T-helper 22 cell (primary cell): Measurements from ENCODE around the gene PIP5K1A.
"Not testable (repeated sequence)": the region's sequence is repeated elsewhere in the genome, so short reads cannot be mapped to it uniquely, and the experiment has no call there.

ENCODE experiments used
- DNase-seq: peaks from one replicate; pipeline ENCODE4 v3.0.0-alpha.2; 2020; ENCODE audit warnings: low read depth

Gene PIP5K1A, protein sequence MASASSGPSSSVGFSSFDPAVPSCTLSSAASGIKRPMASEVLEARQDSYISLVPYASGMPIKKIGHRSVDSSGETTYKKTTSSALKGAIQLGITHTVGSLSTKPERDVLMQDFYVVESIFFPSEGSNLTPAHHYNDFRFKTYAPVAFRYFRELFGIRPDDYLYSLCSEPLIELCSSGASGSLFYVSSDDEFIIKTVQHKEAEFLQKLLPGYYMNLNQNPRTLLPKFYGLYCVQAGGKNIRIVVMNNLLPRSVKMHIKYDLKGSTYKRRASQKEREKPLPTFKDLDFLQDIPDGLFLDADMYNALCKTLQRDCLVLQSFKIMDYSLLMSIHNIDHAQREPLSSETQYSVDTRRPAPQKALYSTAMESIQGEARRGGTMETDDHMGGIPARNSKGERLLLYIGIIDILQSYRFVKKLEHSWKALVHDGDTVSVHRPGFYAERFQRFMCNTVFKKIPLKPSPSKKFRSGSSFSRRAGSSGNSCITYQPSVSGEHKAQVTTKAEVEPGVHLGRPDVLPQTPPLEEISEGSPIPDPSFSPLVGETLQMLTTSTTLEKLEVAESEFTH

DNA sequence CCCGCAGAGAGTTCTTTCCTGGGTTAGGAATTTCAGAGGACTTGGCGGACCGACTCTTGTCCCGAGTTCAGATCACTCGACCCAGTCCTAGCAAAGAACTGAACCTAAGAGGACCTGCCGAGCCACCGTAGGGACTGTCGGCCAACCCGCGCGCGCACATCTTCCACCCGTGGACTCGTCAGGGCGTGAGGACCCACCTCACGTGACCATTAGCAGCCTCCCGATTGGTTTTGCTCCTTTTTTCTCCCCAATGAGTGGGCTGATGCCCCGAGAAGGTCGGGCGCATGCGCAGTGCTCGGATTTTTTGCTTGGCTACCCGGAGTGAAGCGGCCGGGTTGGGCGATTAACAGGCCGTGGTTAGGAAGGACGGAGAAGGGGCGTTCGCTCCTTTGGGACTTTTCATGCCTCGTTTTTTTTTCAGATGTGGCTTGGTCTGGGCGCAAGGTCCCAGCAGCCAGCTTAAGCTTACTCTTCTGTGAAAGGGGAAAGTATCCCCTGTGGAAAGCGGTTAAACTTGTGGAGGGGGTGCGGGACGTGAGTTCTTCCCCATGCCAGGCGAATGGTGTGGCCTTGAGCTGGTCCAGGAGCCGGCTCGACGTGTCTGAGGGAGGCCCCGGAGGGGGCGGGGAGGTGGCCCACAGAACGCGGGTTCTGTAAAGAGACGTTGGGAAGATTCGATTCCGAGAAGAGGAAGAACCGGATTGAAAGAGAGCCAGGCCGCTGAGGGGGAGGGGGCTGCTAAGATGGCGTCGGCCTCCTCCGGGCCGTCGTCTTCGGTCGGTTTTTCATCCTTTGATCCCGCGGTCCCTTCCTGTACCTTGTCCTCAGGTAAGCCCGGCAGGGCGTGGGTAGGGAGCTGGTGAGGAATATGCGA lies at the start of gene PIP5K1A:
PIP5K1A (plus strand) TSS at position 299 of the 874 bp plus-strand sequence; CDS start at position 744, 445 bp downstream.
- peak; percentile 99 for DNase-seq

DNA sequence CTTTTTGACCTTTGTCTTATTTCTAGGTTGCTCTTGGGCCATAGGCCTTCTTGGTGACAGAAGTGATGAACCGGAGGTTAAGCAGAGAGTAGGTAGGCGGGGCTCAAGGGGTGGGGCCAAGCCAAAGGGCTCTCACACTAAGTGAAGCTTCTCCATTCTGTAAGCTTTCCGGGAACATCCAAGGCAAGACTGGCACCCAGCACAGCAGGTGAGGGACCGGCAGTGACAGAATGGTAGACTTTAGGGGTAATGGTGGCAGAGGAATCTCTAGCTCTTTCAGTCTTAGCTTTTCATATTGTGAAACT lies 41.9 kb upstream of the PIP5K1A start, which contains the start of gene TNFAIP8L2:
TNFAIP8L2 (plus strand) TSS at position 135 of the 305 bp plus-strand sequence. CDS start 2,049 bp downstream, outside the sequence.
- peak; percentile 56 for DNase-seq

DNA sequence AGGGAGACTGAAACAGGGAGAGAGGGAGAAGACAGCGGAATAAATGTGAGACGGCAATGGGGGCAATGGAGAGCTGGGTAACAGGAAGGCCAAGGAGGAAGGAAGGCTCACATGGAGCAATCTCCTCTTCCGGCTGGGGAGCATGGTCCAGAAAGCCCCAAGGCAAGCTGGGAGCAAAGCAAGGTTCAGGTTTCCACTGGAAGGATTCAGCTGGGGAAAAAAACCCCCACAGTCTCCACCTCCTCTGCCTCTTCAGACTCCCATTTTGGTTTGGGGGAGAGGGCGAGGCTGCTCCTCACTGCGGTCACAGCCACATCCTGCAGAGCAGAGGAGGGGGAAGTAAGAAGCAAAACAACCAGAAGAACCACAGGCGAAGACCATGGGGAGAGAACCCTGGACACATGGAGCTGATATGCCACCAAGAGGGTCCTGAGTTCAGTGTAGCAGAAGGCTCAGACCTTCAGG lies 41.3 kb upstream of the PIP5K1A start:
- DNase-seq: peak; percentile 48

DNA sequence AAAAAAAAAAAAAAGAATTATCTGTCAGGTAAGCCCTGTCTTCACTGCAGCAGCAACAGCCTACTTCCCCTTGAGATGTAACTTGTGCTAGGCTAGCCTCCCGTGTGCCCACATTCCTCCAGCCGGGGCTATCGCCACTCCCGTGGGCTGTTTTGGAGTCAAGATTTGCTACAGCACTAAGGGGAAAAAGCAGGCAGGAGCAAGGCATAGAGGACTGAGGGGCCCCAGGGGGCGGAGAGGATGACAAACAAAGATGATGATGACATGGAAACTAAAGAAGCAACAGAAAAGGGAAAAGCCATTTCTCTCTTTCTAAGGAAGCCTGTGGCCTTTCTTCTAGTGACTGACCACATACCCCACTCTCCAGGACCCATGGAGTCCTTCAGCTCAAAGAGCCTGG lies 40.0 kb upstream of the PIP5K1A start:
- no peak for DNase-seq

DNA sequence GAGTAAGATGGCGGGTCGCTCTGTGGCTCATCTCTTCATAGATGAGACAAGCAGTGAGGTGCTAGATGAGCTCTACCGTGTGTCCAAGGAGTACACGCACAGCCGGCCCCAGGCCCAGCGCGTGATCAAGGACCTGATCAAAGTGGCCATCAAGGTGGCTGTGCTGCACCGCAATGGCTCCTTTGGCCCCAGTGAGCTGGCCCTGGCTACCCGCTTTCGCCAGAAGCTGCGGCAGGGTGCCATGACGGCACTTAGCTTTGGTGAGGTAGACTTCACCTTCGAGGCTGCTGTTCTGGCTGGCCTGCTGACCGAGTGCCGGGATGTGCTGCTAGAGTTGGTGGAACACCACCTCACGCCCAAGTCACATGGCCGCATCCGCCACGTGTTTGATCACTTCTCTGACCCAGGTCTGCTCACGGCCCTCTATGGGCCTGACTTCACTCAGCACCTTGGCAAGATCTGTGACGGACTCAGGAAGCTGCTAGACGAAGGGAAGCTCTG lies 39.6 kb upstream of the PIP5K1A start:
- DNase-seq: no peak

DNA sequence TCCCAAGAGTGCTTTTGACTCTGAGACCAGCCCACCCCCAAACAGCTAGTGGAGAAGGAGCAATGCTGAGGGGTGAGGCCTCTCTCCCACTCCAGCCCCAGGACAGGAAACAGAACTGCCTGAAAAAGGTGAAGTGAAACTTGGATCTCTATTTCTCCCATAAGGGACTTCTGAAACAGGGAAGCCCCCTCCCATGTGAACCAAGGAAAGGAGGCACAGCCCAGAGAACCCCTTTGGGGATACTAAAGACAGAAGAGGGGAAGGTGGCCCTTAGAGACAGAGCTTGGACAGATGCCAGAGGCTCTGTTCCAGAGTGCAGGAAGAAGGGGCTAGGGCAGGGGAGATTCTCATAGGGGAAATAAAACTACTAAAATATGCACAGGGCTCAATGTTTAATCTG lies 39.0 kb upstream of the PIP5K1A start:
- no peak for DNase-seq

DNA sequence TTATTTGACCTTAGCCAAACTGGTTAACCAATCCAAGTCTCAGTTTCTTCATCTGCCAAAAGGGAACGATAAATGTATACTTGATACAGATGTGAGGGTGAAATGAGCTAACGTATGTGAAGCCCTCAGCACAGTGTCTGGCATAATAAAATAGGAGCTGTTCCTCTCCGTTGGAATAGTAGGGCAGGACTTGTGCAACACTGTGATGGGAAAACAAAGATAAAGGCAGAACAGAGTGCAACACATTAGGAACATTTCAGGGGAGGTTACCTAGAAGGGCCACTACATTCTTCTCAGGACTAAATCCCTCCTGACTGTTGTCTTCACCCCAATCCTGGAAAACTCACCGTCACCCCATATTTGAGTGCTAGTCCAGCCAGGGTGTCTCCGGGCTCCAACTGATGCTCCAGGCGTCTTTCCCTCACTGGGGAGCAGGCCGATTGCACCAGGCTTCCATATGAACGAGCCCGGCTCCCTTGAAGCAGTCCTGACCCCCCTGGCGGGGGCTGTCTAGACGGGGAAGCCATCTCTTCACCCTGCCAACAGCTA lies 33.5 kb upstream of the PIP5K1A start:
- no peak for DNase-seq

DNA sequence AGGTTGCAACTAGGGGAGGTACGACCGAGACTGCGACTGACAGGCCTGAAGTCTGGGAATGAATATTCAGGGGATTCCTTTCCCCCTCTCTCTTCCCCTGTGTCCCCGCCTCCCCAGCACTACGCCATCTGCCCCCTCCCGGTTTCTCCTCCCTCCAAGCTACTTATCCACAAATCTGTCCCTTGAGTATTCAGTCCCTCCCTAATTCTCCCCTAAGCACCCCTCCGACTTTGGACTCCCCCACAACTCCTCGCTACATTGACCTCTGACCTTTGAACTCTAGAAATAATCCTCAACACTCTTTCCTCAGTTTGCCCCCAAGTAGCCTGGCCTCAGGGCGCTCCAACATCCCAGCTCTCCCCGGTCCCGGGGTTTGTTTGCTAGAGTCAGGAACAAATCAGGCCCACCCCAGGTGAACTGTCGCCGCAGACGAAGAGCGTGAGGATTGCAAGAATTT lies 33.0 kb upstream of the PIP5K1A start:
- DNase-seq: no peak

DNA sequence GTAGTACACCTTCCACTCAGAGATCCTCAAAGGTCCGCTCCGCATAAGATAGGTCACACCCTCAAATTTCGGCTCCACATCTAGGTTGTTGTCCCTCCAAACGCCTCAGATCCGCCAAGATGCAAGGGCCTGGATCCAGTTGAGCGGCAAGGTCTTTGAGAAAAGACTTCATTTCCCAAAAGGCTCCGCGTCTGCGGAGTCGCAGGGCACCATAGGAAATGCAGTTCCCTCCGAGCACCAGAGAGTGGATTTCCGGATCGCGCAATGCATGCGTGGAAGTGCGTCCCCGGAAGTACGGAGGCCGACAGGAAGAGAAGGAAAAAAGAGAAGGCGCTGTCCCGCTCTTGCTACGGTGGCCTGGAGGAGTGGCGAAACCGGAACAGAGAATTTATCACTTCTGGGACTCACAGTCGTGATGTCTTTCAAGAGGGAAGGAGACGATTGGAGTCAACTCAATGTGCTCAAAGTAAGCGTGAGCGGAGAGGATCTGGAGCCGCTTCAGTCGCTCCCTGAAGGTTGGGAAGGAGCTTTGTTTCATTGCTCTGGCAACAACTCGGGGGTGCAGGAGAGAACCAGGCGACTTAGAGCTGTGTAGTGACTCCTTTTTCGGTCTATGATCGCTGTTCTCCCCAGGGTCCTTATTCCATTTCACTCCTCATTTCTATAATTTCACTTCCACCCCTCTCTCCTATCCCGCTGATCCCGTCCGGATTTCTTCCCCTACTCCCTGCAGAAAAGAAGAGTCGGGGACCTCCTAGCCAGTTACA lies 32.4 kb upstream of the PIP5K1A start, which contains the start of the genes LYSMD1 and SCNM1:
LYSMD1 (minus strand) TSS at position 165 of the 767 bp plus-strand sequence. CDS start 644 bp downstream, outside the sequence.
SCNM1 (plus strand) TSS at position 407 of the 767 bp plus-strand sequence; CDS start at position 416, 9 bp downstream.
- peak; percentile 96 for DNase-seq

DNA sequence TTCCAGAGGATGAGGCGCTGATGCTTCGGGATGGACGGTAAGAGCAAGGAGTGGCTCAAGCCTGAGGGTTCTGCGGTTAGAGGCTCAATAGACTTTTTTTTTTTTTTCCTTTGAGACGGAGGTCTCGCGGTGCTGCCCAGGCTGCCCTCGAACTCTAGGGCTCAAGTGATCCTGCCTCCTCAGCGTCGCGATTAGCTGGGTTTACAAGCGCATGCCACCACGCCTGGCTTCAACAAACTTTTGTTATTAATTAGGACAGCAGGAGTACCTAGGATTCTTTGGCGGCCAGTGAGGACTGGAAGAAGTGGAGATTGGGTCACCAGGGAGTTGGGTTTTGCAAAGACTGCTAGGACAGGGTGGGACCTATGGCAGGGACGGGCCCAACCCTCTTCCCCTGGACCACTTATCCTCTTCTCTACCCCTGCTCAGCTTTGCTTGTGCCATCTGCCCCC lies 31.8 kb upstream of the PIP5K1A start:
- DNase-seq: no peak

DNA sequence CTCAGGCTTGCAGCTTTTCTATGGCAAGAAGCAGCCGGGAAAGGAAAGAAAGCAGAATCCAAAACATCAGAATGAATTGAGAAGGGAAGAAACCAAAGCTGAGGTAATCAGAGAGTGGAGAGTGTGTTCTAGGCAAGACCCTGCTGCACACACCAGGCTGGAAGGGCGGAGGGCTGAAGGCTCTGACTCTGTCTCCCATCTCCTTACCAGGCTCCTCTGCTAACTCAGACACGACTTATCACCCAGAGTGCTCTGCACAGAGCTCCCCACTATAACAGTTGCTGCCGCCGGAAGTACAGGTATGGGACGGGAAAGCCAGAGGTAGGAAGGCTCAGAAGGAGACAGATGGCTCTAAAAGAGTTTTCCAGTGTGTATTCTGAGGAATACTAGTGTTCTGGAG lies 31.2 kb upstream of the PIP5K1A start:
- no peak for DNase-seq

DNA sequence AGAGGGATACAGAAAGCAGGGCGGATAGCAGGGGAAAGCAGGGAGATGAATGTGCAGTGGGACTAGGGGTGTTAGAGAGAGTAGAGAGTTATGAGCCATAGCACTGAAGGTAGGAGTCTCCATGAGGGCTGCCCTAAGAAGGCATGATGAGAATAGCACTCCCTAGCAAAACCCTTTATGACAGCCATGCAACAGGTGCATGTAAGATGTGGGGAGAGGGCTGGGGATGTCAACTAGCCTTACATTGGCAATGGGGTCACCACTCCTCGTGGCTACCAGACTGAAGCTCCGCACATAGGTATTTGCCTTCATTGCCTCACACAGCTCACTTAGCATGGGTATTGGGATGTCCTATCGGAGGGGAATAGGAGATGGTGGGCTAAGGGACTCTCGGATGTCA lies 27.2 kb upstream of the PIP5K1A start:
- DNase-seq: no peak

DNA sequence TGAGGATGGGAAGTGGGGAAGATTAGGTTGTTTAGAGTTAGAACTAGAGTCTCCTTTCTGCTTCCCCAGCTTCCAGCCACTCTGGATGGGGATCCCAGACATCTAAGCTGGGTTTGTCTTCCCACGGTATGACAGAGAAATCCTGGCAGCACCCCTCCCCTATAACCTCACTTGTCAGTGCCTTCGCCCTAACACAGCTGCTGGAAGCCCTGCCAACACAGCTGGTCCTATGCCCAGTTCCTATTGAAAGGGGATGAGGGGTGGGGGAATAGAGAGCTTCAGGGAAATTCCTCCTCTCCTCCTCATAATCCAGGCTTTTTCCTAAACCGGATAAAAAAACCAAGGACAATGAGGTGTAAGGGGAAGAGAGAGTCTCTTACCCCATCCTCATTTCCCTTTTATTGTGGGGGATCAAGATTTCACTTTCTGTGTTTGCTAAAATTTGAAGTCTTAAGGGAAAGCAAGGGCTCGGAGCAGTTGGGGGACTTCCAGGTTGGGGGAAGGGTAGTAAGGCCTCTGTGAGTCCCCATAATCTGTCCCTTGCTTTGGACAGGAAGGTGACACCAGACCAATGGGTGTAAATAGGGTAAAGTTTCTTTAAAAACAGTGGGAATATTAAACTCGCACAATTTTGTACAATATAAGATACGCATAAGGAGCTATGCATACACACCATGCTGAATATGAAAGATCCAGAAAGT lies 23.2 kb upstream of the PIP5K1A start:
- no peak for DNase-seq

DNA sequence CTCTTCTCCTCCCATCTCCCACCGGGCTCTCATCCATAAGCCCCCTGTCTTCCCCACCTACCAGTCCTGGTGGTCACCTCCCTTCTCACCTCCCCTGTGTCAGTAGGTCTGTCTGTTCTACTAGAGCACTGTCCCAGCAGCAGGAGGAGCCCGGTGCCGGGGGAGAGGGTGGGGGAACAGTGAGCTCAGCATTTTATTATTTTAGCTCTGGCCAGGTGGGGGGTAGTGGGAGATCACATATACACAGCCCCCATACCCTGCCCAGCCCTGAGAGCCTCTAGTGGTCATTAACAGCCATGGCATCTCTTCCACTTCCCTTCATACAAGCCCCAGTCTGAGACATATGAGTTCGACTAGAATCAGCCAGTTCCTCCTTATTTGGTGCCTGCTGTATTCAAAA lies 22.5 kb upstream of the PIP5K1A start, which contains the start of gene TMOD4:
TMOD4 (minus strand) TSS at position 119 of the 400 bp plus-strand sequence. CDS start 1,106 bp downstream, outside the sequence.
- no peak for DNase-seq

DNA sequence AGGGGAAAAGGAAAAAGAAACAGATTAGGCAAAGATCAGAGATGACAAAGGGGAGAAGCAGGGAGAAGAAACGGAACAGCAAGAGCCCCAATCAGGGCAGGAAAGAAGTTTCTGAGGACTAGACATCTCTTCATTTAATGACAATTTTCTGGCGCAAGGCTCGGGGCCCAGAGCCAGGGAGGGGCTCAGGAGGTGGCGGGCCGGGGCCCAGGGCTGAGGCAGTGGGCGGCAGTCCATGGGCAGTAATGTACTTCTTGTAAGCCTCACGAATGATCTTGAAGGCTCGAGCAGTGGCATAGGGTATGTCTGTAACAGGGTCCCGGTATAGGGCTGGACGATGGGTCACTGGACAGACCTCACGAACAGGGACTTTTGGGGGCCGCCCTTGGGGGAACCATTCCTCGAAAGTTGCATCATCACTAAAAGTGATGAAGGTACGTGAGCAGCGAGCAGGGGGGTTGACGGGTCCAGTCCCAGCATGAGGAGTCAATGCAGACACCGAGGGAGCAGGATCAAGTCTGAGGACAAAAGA lies 21.8 kb upstream of the PIP5K1A start:
- DNase-seq: no peak

DNA sequence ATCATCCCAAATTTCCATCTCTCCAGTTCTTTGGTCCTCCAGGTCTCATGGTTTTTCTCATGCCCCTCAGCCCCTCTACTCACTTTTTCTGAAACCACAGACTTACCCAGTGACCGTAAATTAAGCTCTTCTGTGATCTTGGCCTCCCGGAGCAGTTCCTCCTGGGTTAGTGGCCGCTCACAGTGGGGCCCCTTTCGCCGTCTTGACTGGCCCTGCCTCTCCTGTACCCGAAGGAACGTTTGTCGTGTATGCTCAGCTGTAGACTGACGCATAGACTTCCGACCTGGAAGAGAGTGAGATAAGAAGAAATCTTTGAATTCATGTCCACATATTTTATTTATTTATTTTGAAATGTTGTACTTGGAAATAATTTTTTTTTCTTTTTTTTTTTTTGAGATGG lies 14.1 kb upstream of the PIP5K1A start:
- no peak for DNase-seq

DNA sequence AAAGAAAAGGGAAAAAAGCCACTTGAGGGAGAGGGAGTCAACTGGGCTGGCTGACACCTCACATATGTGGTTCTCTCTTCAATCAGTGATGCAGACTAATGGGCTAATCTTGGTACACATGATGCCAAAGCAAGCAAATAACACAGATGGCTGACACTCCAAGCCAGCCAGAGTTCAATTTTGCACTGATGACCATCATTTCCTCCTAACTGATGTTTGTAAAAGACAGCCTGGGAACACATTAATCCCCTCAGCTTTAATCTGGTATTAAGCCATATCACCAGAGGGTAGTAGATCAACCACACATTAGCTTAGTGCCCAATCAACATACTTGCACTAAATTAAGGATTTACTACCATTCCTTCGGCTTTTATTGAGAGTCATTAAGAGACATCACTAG lies 11.1 kb upstream of the PIP5K1A start:
- no peak for DNase-seq

DNA sequence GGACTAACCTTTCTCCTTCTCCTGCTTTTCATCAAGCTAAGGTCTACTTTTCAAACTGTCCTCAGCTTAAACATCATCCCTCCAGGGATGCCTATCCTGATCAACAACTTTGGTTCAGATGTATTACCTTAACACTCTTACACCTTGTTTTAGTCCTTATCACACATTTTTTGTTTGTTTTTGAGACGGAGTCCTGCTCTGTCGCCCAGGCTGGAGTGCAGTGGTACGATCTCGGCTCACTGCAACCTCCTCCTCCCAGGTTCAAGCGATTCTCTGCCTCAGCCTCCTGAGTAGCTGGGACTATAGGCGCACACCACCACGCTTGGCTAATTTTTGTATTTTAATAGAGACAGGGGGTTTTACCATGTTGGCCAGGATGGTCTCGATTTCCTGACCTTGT lies 9.7 kb upstream of the PIP5K1A start:
- not testable (repeated sequence) for DNase-seq

DNA sequence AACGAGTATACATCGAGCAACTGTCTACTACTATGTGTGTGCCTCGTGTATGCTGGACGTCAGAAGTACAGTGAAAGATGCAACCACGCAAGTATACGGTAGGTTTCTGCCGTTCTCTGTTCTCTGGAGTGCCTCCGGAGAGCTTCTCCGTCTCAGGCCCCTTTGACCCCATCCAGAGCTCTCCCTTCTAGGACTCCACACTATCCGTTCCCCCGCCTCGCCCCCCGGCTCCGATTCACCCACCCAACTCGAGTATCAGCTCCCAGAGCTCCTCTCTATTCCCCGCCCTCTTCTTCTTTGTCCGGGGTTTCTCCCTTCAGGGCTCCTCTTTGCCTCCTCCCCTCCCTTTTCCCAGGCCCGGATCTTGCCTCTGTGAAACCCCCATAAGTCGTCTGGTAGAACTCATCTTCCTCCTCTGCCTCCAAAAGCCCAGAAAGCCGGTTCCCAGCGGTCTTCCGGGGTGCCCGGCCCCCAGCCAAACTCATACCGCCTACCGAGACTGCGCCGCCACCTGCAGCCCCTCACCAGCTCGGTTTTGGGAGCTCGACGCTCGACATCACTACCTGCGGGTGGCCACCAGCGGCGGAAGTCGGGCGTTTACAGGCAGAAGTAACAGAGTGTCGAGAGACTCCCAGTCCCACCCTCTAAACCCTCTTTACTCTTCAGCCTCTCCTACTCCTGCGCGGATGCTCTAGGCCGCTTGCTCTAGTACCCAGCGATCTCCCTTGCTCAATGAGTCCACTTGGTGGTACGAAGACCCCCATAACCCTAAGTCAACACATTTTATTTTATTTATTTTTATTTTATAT lies 8.5 kb upstream of the PIP5K1A start, which contains the start of gene VPS72:
VPS72 (minus strand) TSS at position 561 of the 809 bp plus-strand sequence; CDS start at position 485, 76 bp downstream.
- peak; percentile 78 for DNase-seq
